ES-I3 (cell line): ENCODE data around the gene BPI.
"Not testable (repeated sequence)": the region's sequence is repeated elsewhere in the genome, so short reads cannot be mapped to it uniquely, and the experiment has no call there.

Experiments used
- H3K36me3 ChIP-seq: 2 replicates; pipeline ENCODE4 v1.6.1; 2013; ENCODE audit warnings: mild to moderate bottlenecking, low read length, control low read depth, moderate library complexity; ENCODE audit not compliant: insufficient read depth
- H3K4me1 ChIP-seq: 2 replicates; pipeline ENCODE4 v1.6.1; 2013; ENCODE audit warnings: mild to moderate bottlenecking, control low read depth, low read length; ENCODE audit not compliant: insufficient read depth
- H3K9ac ChIP-seq: 2 replicates; pipeline ENCODE4 v1.6.1; 2013; ENCODE audit warnings: low read depth, mild to moderate bottlenecking, low read length, moderate library complexity
- H3K9me3 ChIP-seq: 2 replicates; pipeline ENCODE4 v1.6.1; 2013; ENCODE audit warnings: mild to moderate bottlenecking, low read length, moderate library complexity; ENCODE audit not compliant: control insufficient read depth, insufficient read depth

The BPI gene

DNA sequence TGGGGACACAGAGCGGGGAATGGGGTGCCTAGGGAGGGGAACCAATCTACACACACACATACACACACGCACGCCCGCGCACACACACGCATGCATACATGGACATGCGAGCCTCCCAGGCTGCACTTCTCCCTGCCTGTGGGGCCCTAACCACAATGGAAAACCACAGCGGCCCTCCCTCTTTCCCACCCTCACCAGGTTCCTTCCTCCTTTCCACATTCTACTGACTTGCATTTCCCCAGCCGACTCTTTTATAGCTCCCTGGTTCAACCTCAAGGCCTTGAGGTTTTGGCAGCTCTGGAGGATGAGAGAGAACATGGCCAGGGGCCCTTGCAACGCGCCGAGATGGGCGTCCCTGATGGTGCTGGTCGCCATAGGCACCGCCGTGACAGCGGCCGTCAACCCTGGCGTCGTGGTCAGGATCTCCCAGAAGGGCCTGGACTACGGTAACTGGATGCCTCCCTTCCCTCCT, at the start of gene BPI:
TSS of gene BPI (plus strand) at position 249 of the 472 bp plus-strand sequence. CDS start at position 317, 68 bp downstream.
- Histone ChIP-seq H3K36me3 (no peaks in the 10 kb centered on the region), H3K9ac (no peak within 1 kb of the TSS), H3K9me3 (no peaks in the 10 kb centered on the region), H3K4me1 (no peaks in the 10 kb centered on the region; the same call in 1 of the 2 replicates)

DNA sequence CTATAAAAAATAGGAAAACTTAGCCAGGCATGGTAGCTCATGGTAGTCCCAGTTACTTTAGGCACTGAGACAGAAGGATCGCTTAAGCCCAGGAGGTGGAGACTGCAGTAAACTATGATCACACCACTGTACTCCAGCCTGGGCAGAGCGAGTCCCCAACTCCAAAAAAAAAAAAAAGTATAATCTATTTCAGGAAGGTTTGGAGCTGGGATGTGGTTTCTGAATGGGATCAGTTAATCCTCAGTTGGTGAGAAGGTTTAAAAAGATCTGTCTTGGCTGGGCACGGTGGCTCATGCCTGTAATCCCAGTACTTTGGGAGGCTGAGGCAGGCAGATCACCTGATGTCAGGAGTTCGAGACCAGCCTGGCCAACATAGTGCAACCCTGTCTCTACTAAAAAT, 49.3 kb upstream of the BPI start:
- not testable (repeated sequence) for H3K9me3 ChIP-seq, H3K9ac ChIP-seq, H3K36me3 ChIP-seq
- H3K4me1 ChIP-seq = peaks cover 14% of the 10 kb centered on the region; the same call in 1 of the 2 replicates

DNA sequence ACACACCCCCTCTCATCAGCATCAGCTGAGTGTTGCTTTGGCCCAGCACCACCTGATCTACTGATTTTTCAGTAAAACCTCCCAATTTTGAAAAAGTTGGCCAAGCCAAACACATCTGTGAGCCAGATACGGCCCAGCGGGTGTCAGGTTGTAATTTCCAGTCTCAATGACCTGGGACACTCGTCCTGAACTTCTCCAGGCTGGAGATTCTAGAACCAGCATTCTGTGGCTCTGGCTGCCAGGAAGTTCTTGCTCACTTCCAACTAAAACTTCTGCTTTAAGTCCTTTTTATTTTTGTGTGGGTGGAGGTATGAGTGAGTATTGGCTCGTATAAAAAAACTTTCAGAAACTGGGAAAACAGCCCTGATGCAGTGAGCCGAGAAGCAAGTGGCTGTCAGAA, 48.6 kb upstream of the BPI start:
- no peaks in the 10 kb centered on the region for H3K36me3 ChIP-seq
- peaks cover 10% of the 10 kb centered on the region; the same call in 1 of the 2 replicates for H3K4me1 ChIP-seq
- H3K9ac ChIP-seq = no peak overlapping the region
- no peaks in the 10 kb centered on the region for H3K9me3 ChIP-seq

DNA sequence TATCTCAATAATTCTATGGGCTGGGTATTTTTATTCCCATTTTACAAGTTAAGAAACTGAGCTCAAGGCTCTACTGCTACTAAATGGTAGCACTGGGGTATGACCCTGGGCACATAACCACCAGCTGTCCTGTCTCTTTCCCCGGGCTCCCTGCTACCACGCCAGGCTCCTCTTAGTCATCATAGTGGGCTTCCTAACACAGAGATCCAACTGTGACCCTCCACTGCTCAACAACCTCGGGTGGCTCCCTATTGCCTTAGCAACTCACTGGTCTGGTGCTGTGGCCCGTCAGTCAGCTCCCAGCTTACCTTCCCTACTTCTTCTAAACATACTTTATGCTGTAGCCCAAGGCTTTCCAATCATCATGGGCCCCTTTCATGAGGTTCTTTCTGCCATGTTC, 47.9 kb upstream of the BPI start:
- no peak overlapping the region for H3K9ac ChIP-seq
- H3K36me3 ChIP-seq = no peaks in the 10 kb centered on the region
- H3K9me3 ChIP-seq = no peaks in the 10 kb centered on the region
- peaks cover 10% of the 10 kb centered on the region; the same call in 1 of the 2 replicates for H3K4me1 ChIP-seq

- Histone ChIP-seq H3K9me3 (no peaks in the 10 kb centered on the region), H3K36me3 (no peaks in the 10 kb centered on the region), H3K4me1 (peaks cover 10% of the 10 kb centered on the region; the same call in 1 of the 2 replicates), H3K9ac (no peak overlapping the region)
Observed at GRCh38 chr20:38256966-38257365, 47.0 kb upstream of the BPI start.

- no peaks in the 10 kb centered on the region for H3K36me3 ChIP-seq
- H3K4me1 ChIP-seq = no peaks in the 10 kb centered on the region
- H3K9me3 ChIP-seq = no peaks in the 10 kb centered on the region
- no peak overlapping the region for H3K9ac ChIP-seq
Observed at GRCh38 chr20:38258545-38259215, 45.3 kb upstream of the BPI start.

DNA sequence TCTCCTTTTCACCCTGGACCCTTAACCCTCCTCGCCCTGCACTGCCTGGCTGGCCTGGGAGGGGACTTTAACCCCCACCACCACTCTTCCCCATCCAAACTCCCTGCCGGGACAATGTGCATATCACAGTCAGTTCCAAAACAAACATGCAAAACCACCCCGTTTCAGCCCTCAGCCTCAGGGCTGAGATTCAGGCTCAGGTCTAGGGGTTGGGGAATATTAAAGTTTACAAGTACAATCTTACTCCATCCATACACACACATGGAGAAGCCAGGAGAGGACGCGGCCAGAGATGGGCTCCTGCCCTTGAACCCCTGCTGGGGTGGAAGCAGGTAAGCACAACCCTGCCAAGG, 44.0 kb upstream of the BPI start:
- no peaks in the 10 kb centered on the region for H3K4me1 ChIP-seq
- H3K9me3 ChIP-seq = no peaks in the 10 kb centered on the region
- H3K36me3 ChIP-seq = no peaks in the 10 kb centered on the region
- H3K9ac ChIP-seq = peak overlapping the region; percentile 53; the same call in 1 of the 2 replicates

- Histone ChIP-seq H3K9ac (peak within 1 kb of the TSS; percentile 53; the same call in 1 of the 2 replicates), H3K36me3 (no peaks in the 10 kb centered on the region), H3K4me1 (no peaks in the 10 kb centered on the region), H3K9me3 (no peaks in the 10 kb centered on the region)
Observed at GRCh38 chr20:38260378-38261053, 43.4 kb upstream of the BPI start, which contains the start of gene KIAA1755. Gene KIAA1755 (minus strand): TSS chr20:38260735. CDS start chr20:38260500, 235 bp downstream.

- H3K36me3 ChIP-seq = no peaks in the 10 kb centered on the region
- H3K9ac ChIP-seq = no peak overlapping the region; the same call in 1 of the 2 replicates
- H3K9me3 ChIP-seq = no peaks in the 10 kb centered on the region
- no peaks in the 10 kb centered on the region for H3K4me1 ChIP-seq
Observed at GRCh38 chr20:38261054-38261390, 42.9 kb upstream of the BPI start.

DNA sequence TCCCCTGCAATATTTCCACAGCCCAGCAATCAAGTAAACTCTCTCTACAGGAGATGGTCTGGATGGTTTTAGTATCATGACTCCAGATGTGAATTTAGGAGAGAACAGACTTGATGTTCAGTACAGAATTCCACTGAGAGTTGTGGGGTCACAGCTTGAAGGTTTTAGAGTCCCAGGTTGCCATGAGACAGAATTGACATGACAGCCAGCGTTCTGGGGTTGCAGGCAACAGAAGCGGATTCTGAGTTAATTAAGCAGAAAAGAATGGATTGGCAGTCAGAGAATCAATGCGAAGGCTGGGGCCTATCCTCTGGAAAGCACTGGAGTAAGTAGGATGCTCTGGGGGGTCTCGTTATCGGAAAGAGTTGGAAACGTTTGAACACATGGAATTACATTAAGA, 41.0 kb upstream of the BPI start:
- no peak overlapping the region for H3K9ac ChIP-seq
- no peaks in the 10 kb centered on the region for H3K36me3 ChIP-seq
- no peaks in the 10 kb centered on the region for H3K9me3 ChIP-seq
- no peaks in the 10 kb centered on the region for H3K4me1 ChIP-seq

- Histone ChIP-seq H3K36me3 (no peaks in the 10 kb centered on the region), H3K9me3 (no peaks in the 10 kb centered on the region), H3K9ac (no peak overlapping the region), H3K4me1 (no peaks in the 10 kb centered on the region)
Observed at GRCh38 chr20:38266426-38266825, 37.5 kb upstream of the BPI start.

GRCh38 chr20:38267296-38267695, 36.7 kb upstream of the BPI start:
- Histone ChIP-seq H3K4me1 (no peaks in the 10 kb centered on the region), H3K36me3 (no peaks in the 10 kb centered on the region), H3K9me3 (no peaks in the 10 kb centered on the region), H3K9ac (no peak overlapping the region)

GRCh38 chr20:38267901-38268514, 35.9 kb upstream of the BPI start:
- Histone ChIP-seq H3K36me3 (no peaks in the 10 kb centered on the region), H3K4me1 (no peaks in the 10 kb centered on the region), H3K9me3 (no peaks in the 10 kb centered on the region), H3K9ac (no peak overlapping the region)

GRCh38 chr20:38269040-38269439, 34.9 kb upstream of the BPI start:
- no peaks in the 10 kb centered on the region for H3K9me3 ChIP-seq
- no peaks in the 10 kb centered on the region for H3K4me1 ChIP-seq
- no peaks in the 10 kb centered on the region for H3K36me3 ChIP-seq
- H3K9ac ChIP-seq = no peak overlapping the region

DNA sequence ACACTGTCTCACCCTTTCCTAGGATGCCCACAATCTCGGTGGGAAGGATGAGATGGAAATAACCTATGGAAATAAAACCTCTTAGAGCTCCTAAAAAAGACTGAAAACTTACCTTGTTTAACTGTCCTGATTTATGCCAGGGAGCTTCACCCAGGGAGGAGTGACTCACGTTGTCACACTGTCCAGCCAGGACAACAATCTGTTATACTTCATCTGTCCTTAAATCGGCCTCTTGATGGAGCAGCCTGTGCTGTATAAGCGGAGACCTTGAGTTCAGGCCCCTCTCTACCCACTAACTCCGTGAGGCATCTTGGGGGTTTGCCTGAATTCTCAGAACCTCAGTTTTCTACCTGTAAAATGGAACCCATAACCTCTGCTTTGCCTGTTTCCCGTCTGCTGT, 34.2 kb upstream of the BPI start:
- Histone ChIP-seq H3K9ac (no peak overlapping the region), H3K9me3 (no peaks in the 10 kb centered on the region), H3K36me3 (no peaks in the 10 kb centered on the region), H3K4me1 (no peaks in the 10 kb centered on the region)
